Upper lobe of left lung (tissue), 4 donors: Measurements from ENCODE around the gene EXOC2.

ENCODE experiments used
- EP300 ChIP-seq, 4 donors: sonication (generic); formaldehyde crosslinking; IDR thresholded peaks; one replicate each; pipeline ENCODE4 v1.5.1; 2017; ENCODE audit warnings: antibody characterized with exemption in 4 of 4, control low read depth in 2 of 4
- POLR2A ChIP-seq, 4 donors: fragments of 450-650 bp; IDR thresholded peaks; one replicate each; pipeline ENCODE4 v1.5.1; 2016 to 2017; ENCODE audit warnings: antibody characterized with exemption in 4 of 4, mild to moderate bottlenecking in 2 of 4
- POLR2AphosphoS5 ChIP-seq, 2 donors: sonication (generic); formaldehyde crosslinking; IDR thresholded peaks; one replicate each; pipeline ENCODE4 v1.5.1; 2017; ENCODE audit warnings: antibody characterized with exemption in 2 of 2
- TF ChIP-seq, protein P1 (sequence below), 6 experiments: fragments of 450-650 bp in 4 of 6; fragments of 200-600 bp in 2 of 6; sonication (generic) in 2 of 6; IDR thresholded peaks; one replicate each; pipeline ENCODE4 v1.5.1; 2016 to 2019; ENCODE audit warnings: antibody characterized with exemption in 6 of 6

DNA sequence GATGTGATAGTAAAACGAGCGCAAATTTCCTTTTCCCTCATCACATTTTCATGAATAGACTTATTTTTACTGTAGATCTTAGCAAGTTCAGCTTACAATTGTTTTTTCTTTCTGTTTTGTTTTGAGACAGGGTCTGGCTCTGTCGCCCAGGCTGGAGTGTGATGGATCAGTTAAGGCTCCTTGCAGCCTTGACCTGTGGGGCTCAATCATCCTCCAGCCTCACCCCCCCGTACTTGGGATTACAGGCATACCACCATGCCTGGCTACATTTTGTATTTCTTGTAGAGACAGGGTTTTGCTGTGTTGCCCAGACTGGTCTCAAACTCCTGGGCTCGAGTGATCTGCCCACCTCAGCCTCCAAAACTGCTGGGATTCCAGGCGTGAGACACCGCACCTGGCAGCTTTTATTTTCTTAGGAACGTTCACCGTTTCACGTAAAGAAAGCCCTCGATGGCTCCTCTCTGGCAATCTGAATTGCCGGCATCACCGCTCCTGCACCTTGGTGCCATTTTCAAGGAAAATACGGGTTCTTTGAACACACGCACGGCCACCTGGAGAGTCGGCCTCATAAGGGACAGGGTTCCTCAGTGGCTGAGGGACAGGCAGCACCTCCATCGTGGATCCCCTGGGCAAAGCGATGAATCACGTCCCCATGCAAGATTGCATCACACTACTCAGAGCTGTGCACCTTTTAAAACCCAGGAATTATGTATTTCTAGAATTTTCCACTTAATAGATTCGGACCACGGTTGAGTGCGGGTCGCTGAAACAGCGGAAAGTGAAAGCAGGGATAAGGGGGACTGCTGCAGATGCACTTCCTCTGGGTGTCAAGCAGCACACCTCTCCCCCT, 222.7 kb downstream of the EXOC2 start:
- no peak for TF ChIP-seq POLR2A (IDR thresholded peaks at IDR 0.05)
- TF ChIP-seq, protein P1, sequence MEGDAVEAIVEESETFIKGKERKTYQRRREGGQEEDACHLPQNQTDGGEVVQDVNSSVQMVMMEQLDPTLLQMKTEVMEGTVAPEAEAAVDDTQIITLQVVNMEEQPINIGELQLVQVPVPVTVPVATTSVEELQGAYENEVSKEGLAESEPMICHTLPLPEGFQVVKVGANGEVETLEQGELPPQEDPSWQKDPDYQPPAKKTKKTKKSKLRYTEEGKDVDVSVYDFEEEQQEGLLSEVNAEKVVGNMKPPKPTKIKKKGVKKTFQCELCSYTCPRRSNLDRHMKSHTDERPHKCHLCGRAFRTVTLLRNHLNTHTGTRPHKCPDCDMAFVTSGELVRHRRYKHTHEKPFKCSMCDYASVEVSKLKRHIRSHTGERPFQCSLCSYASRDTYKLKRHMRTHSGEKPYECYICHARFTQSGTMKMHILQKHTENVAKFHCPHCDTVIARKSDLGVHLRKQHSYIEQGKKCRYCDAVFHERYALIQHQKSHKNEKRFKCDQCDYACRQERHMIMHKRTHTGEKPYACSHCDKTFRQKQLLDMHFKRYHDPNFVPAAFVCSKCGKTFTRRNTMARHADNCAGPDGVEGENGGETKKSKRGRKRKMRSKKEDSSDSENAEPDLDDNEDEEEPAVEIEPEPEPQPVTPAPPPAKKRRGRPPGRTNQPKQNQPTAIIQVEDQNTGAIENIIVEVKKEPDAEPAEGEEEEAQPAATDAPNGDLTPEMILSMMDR (IDR thresholded peaks at IDR 0.05): no peak
- no peak for TF ChIP-seq POLR2AphosphoS5 (IDR thresholded peaks at IDR 0.05)
- no peak for TF ChIP-seq EP300 (IDR thresholded peaks at IDR 0.05)
